ENCODE data around the gene FGF6. TPM values are rescaled to one million over a fixed set of nuclear protein-coding genes. Genes with fewer than 3 reads are reported as not detected.

FGF6 gene
- total RNA-seq, 1 donor from 2014 or later, result not detected

- peaks cover 5% of the 10 kb centered on the region for H3K4me1 Mint-ChIP-seq (ENCODE audit: unreplicated experiment)
- no peak overlapping the region for H3K27ac Mint-ChIP-seq (ENCODE audit: unreplicated experiment)
- H3K4me3 Mint-ChIP-seq (ENCODE audit: unreplicated experiment), result no peak overlapping the region
- no peak for DNase-seq (ENCODE audit: low spot score)
- H3K36me3 Mint-ChIP-seq (ENCODE audit: low read depth, unreplicated experiment), result no peaks in the 10 kb centered on the region
- no peak for TF ChIP-seq CTCF (IDR thresholded peaks at IDR 0.05; ENCODE audit: unreplicated experiment)
- H3K27me3 Mint-ChIP-seq (ENCODE audit: unreplicated experiment), result no peaks in the 10 kb centered on the region
- no peaks in the 10 kb centered on the region for H3K9me3 Mint-ChIP-seq (ENCODE audit: unreplicated experiment)
Observed at GRCh38 chr12:4486049-4486699, 40.6 kb upstream of the FGF6 start.

- H3K36me3 Mint-ChIP-seq (ENCODE audit: low read depth, unreplicated experiment), result peaks cover 3% of the 10 kb centered on the region
- TF ChIP-seq CTCF (IDR thresholded peaks at IDR 0.05; ENCODE audit: unreplicated experiment), result no peak
- H3K9me3 Mint-ChIP-seq (ENCODE audit: unreplicated experiment), result no peaks in the 10 kb centered on the region
- no peak overlapping the region for H3K27ac Mint-ChIP-seq (ENCODE audit: unreplicated experiment)
- no peak overlapping the region for H3K4me3 Mint-ChIP-seq (ENCODE audit: unreplicated experiment)
- H3K27me3 Mint-ChIP-seq (ENCODE audit: unreplicated experiment), result no peaks in the 10 kb centered on the region
- DNase-seq (ENCODE audit: low spot score), result no peak
- H3K4me1 Mint-ChIP-seq (ENCODE audit: unreplicated experiment), result peaks cover 5% of the 10 kb centered on the region
Observed at GRCh38 chr12:4483885-4484823, 38.5 kb upstream of the FGF6 start.

GRCh38 chr12:4482936-4483335, 37.3 kb upstream of the FGF6 start:
- Mint-ChIP-seq H3K4me1 (ENCODE audit: unreplicated experiment) (peaks cover 5% of the 10 kb centered on the region), H3K27ac (ENCODE audit: unreplicated experiment) (no peak overlapping the region), H3K36me3 (ENCODE audit: low read depth, unreplicated experiment) (peaks cover 7% of the 10 kb centered on the region), H3K9me3 (ENCODE audit: unreplicated experiment) (peaks cover 3% of the 10 kb centered on the region), H3K27me3 (ENCODE audit: unreplicated experiment) (no peaks in the 10 kb centered on the region), H3K4me3 (ENCODE audit: unreplicated experiment) (no peak overlapping the region)
- DNase-seq (ENCODE audit: low spot score), result no peak
- no peak for TF ChIP-seq CTCF (IDR thresholded peaks at IDR 0.05; ENCODE audit: unreplicated experiment)

GRCh38 chr12:4478933-4479332, 33.3 kb upstream of the FGF6 start:
- no peak for DNase-seq (ENCODE audit: low spot score)
- peaks cover 7% of the 10 kb centered on the region for H3K36me3 Mint-ChIP-seq (ENCODE audit: low read depth, unreplicated experiment)
- no peak overlapping the region for H3K27ac Mint-ChIP-seq (ENCODE audit: unreplicated experiment)
- no peak for TF ChIP-seq CTCF (IDR thresholded peaks at IDR 0.05; ENCODE audit: unreplicated experiment)
- H3K4me1 Mint-ChIP-seq (ENCODE audit: unreplicated experiment), result peaks cover under 1% of the 10 kb centered on the region
- H3K9me3 Mint-ChIP-seq (ENCODE audit: unreplicated experiment), result peaks cover 5% of the 10 kb centered on the region
- H3K4me3 Mint-ChIP-seq (ENCODE audit: unreplicated experiment), result no peak overlapping the region
- no peaks in the 10 kb centered on the region for H3K27me3 Mint-ChIP-seq (ENCODE audit: unreplicated experiment)

- H3K36me3 Mint-ChIP-seq (ENCODE audit: low read depth, unreplicated experiment), result peaks cover 7% of the 10 kb centered on the region
- no peak overlapping the region for H3K4me3 Mint-ChIP-seq (ENCODE audit: unreplicated experiment)
- DNase-seq (ENCODE audit: low spot score), result no peak
- peaks cover 1% of the 10 kb centered on the region for H3K27me3 Mint-ChIP-seq (ENCODE audit: unreplicated experiment)
- no peaks in the 10 kb centered on the region for H3K4me1 Mint-ChIP-seq (ENCODE audit: unreplicated experiment)
- no peak for TF ChIP-seq CTCF (IDR thresholded peaks at IDR 0.05; ENCODE audit: unreplicated experiment)
- peaks cover 5% of the 10 kb centered on the region for H3K9me3 Mint-ChIP-seq (ENCODE audit: unreplicated experiment)
- H3K27ac Mint-ChIP-seq (ENCODE audit: unreplicated experiment), result no peak overlapping the region
Observed at GRCh38 chr12:4477129-4477528, 31.5 kb upstream of the FGF6 start.
